ENCODE measurements around the gene ILKAP.

- TF ChIP-seq, protein P1, sequence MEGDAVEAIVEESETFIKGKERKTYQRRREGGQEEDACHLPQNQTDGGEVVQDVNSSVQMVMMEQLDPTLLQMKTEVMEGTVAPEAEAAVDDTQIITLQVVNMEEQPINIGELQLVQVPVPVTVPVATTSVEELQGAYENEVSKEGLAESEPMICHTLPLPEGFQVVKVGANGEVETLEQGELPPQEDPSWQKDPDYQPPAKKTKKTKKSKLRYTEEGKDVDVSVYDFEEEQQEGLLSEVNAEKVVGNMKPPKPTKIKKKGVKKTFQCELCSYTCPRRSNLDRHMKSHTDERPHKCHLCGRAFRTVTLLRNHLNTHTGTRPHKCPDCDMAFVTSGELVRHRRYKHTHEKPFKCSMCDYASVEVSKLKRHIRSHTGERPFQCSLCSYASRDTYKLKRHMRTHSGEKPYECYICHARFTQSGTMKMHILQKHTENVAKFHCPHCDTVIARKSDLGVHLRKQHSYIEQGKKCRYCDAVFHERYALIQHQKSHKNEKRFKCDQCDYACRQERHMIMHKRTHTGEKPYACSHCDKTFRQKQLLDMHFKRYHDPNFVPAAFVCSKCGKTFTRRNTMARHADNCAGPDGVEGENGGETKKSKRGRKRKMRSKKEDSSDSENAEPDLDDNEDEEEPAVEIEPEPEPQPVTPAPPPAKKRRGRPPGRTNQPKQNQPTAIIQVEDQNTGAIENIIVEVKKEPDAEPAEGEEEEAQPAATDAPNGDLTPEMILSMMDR (IDR thresholded peaks at IDR 0.05), result no peak
- no peak for TF ChIP-seq POLR2A (IDR thresholded peaks at IDR 0.05)
Observed at GRCh38 chr2:238224356-238225035, 21.0 kb upstream of the ILKAP start.
